AG08396 (cell line): ENCODE results near the gene FAM168A.
A peak's percentile ranks its signal among the peaks of the same experiment; 100 is the strongest.

ENCODE experiments used
- DNase-seq: peaks from one replicate; pipeline ENCODE4 v3.0.0; 2012; ENCODE audit warnings: low spot score, mixed read lengths

FAM168A gene

GRCh38 chr11:73426219-73426850 is 171.6 kb downstream of the FAM168A start:
- no peak for DNase-seq

- no peak for DNase-seq
These were observed 172.8 kb downstream of the FAM168A start for GRCh38 chr11:73425108-73425507.

- no peak for DNase-seq
These were observed 174.4 kb downstream of the FAM168A start for GRCh38 chr11:73423506-73423905.

- DNase-seq, result no peak
These were observed 175.0 kb downstream of the FAM168A start for GRCh38 chr11:73422886-73423285.

- DNase-seq, result no peak
These were observed 177.8 kb downstream of the FAM168A start for GRCh38 chr11:73420136-73420535.

GRCh38 chr11:73416786-73417185 is 181.1 kb downstream of the FAM168A start:
- no peak for DNase-seq

GRCh38 chr11:73415854-73416615 is 181.9 kb downstream of the FAM168A start:
- DNase-seq, result no peak

GRCh38 chr11:73414977-73415651 is 182.8 kb downstream of the FAM168A start:
- DNase-seq, result no peak

GRCh38 chr11:73413256-73413655 is 184.7 kb downstream of the FAM168A start:
- DNase-seq, result no peak

GRCh38 chr11:73412308-73412707 is 185.6 kb downstream of the FAM168A start:
- no peak for DNase-seq

GRCh38 chr11:73411031-73411430 is 186.9 kb downstream of the FAM168A start:
- DNase-seq, result no peak

- no peak for DNase-seq
These were observed 187.3 kb downstream of the FAM168A start for GRCh38 chr11:73410627-73411026.

- no peak for DNase-seq
These were observed 188.5 kb downstream of the FAM168A start for GRCh38 chr11:73409431-73409830.

- DNase-seq, result no peak
These were observed 191.3 kb downstream of the FAM168A start for GRCh38 chr11:73406619-73407018.

GRCh38 chr11:73406131-73406530 is 191.8 kb downstream of the FAM168A start:
- no peak for DNase-seq

GRCh38 chr11:73405146-73405510 is 192.8 kb downstream of the FAM168A start:
- no peak for DNase-seq

- DNase-seq, result no peak
These were observed 193.3 kb downstream of the FAM168A start for GRCh38 chr11:73404506-73405145.

- DNase-seq, result peak; percentile 79
These were observed 193.9 kb downstream of the FAM168A start for GRCh38 chr11:73404048-73404447.

GRCh38 chr11:73403541-73403940 is 194.4 kb downstream of the FAM168A start:
- no peak for DNase-seq

GRCh38 chr11:73402834-73403185 is 195.1 kb downstream of the FAM168A start:
- peak; percentile 23 for DNase-seq

- DNase-seq, result peak; percentile 10
These were observed 195.7 kb downstream of the FAM168A start for GRCh38 chr11:73401924-73402833.
